GM23338 (cell line): ENCODE data around the gene ACTR10. TPM values are rescaled to one million over a fixed set of nuclear protein-coding genes. Genes with fewer than 3 reads are reported as not detected.

Experiments
- ATAC-seq: fragments of 200-7000 bp; cut with Tn5 transposase; 3 replicates; pipeline ENCODE4 v1.9.1; 2020
- DNase-seq: peaks from one replicate; pipeline ENCODE4 v3.0.0-alpha.2; 2015; ENCODE audit warnings: low spot score
- H2AFZ ChIP-seq: fragments of 200-600 bp; sonication (generic); 2 replicates; pipeline ENCODE4 v1.8.0; 2016; ENCODE audit warnings: antibody characterized with exemption, mild to moderate bottlenecking, moderate library complexity
- H3F3A ChIP-seq: fragments of 200-600 bp; sonication (generic); replicated peaks from 2 replicates; pipeline ENCODE4 v1.8.0; 2017; ENCODE audit warnings: antibody characterized with exemption, mixed run types, low read depth
- H3K27ac ChIP-seq: fragments of 200-600 bp; sonication (generic); 2 replicates; pipeline ENCODE4 v1.6.1; 2016; ENCODE audit warnings: low read depth
- H3K27me3 ChIP-seq: fragments of 200-600 bp; sonication (generic); 2 replicates; pipeline ENCODE4 v1.8.0; 2016; ENCODE audit warnings: mild to moderate bottlenecking, mixed run types, moderate library complexity; ENCODE audit not compliant: insufficient read depth
- H3K36me3 ChIP-seq: fragments of 200-600 bp; sonication (generic); 2 replicates; pipeline ENCODE4 v1.8.0; 2016; ENCODE audit warnings: mild to moderate bottlenecking; ENCODE audit not compliant: insufficient read depth
- H3K4me1 ChIP-seq: fragments of 200-600 bp; sonication (generic); 2 replicates; pipeline ENCODE4 v1.8.0; 2016; ENCODE audit warnings: mild to moderate bottlenecking, moderate library complexity; ENCODE audit not compliant: insufficient read depth
- H3K4me2 ChIP-seq: fragments of 200-600 bp; sonication (generic); 2 replicates; pipeline ENCODE4 v1.7.1; 2017; ENCODE audit warnings: mixed run types
- H3K4me3 ChIP-seq: fragments of 200-600 bp; sonication (generic); 2 replicates; pipeline ENCODE4 v1.6.1; 2016; ENCODE audit warnings: mixed run types
- H3K79me2 ChIP-seq: fragments of 200-600 bp; sonication (generic); replicated peaks from 2 replicates; pipeline ENCODE4 v1.8.0; 2017; ENCODE audit warnings: mild to moderate bottlenecking; ENCODE audit not compliant: insufficient read depth
- H3K9me2 ChIP-seq: fragments of 200-600 bp; sonication (generic); 2 replicates; pipeline ENCODE4 v1.8.0; 2017; ENCODE audit not compliant: insufficient read depth
- H4K20me1 ChIP-seq: fragments of 200-600 bp; sonication (generic); replicated peaks from 2 replicates; pipeline ENCODE4 v1.8.0; 2017; ENCODE audit warnings: mild to moderate bottlenecking; ENCODE audit not compliant: insufficient read depth
- H3K27ac Mint-ChIP-seq: 2 replicates; pipeline ENCODE4 v1.8.0; 2020; ENCODE audit warnings: inconsistent platforms, mild to moderate bottlenecking, moderate library complexity, mixed read lengths
- H3K27me3 Mint-ChIP-seq: 3 replicates; pipeline ENCODE4 v1.8.0; 2022; ENCODE audit warnings: low read depth, mild to moderate bottlenecking, moderate library complexity, mixed read lengths, inconsistent platforms; ENCODE audit not compliant: insufficient read depth, poor library complexity
- H3K36me3 Mint-ChIP-seq: 3 replicates; pipeline ENCODE4 v1.8.0; 2021; ENCODE audit warnings: low read depth, mild to moderate bottlenecking, inconsistent platforms, moderate library complexity, mixed read lengths
- H3K4me1 Mint-ChIP-seq: 3 replicates; pipeline ENCODE4 v1.8.0; 2020; ENCODE audit warnings: mild to moderate bottlenecking, inconsistent platforms, mixed read lengths
- H3K4me3 Mint-ChIP-seq: 3 replicates; pipeline ENCODE4 v1.8.0; 2021; ENCODE audit warnings: moderate library complexity, mild to moderate bottlenecking, inconsistent platforms, mixed read lengths
- H3K9me3 Mint-ChIP-seq: 3 replicates; pipeline ENCODE4 v1.8.0; 2020; ENCODE audit warnings: moderate library complexity, mild to moderate bottlenecking, inconsistent platforms, mixed read lengths
- CREB1 ChIP-seq: fragments of 250-450 bp; sonication (Bioruptor Pico); IDR thresholded peaks from 2 replicates; pipeline ENCODE4 v1.5.0; 2020; ENCODE audit warnings: low read depth, mild to moderate bottlenecking, moderate library complexity
- CTCF ChIP-seq, 2 experiments: fragments of 200-600 bp in 1 of 2; sonication (generic) in 1 of 2; conservative IDR thresholded peaks; 2 replicates each; pipeline versions ENCODE4 v1.5.1 to v1.6.1; 2016 to 2017; ENCODE audit warnings: antibody characterized with exemption in 2 of 2, low read depth in 2 of 2, mild to moderate bottlenecking in 2 of 2, moderate library complexity in 1 of 2
- ETS1 ChIP-seq: IDR thresholded peaks from 2 replicates; pipeline ENCODE4 v1.6.1; 2016; ENCODE audit warnings: antibody characterized with exemption
- EZH2 ChIP-seq: fragments of 200-600 bp; sonication (generic); IDR thresholded peaks from one replicate; pipeline ENCODE4 v1.8.0; 2017; ENCODE audit warnings: antibody characterized with exemption, mild to moderate bottlenecking, low read depth; ENCODE audit not compliant: unreplicated experiment
- EZH2phosphoT487 ChIP-seq: fragments of 200-600 bp; sonication (generic); IDR thresholded peaks from one replicate; pipeline ENCODE4 v1.8.1; 2018; ENCODE audit warnings: antibody characterized with exemption; ENCODE audit not compliant: unreplicated experiment
- JUNB ChIP-seq: IDR thresholded peaks from one replicate; pipeline ENCODE4 v1.6.1; 2016; ENCODE audit warnings: antibody characterized with exemption; ENCODE audit not compliant: unreplicated experiment
- NANOG ChIP-seq: IDR thresholded peaks from 2 replicates; pipeline ENCODE4 v1.6.1; 2016; ENCODE audit warnings: antibody characterized with exemption, borderline replicate concordance
- POLR2AphosphoS5 ChIP-seq: IDR thresholded peaks from 2 replicates; pipeline ENCODE4 v1.6.1; 2016; ENCODE audit warnings: antibody characterized with exemption, low read depth
- REST ChIP-seq: IDR thresholded peaks from one replicate; pipeline ENCODE4 v1.6.1; 2018; ENCODE audit warnings: antibody characterized with exemption; ENCODE audit not compliant: unreplicated experiment
- STAT1 ChIP-seq: IDR thresholded peaks from one replicate; pipeline ENCODE4 v1.6.1; 2016; ENCODE audit warnings: antibody characterized with exemption; ENCODE audit not compliant: unreplicated experiment
- ZNF114 ChIP-seq: fragments of 250-450 bp; sonication (Bioruptor Pico); IDR thresholded peaks from 2 replicates; pipeline ENCODE4 v1.5.0; 2020; ENCODE audit warnings: mild to moderate bottlenecking, moderate library complexity
- ZNF331 ChIP-seq: fragments of 250-450 bp; sonication (Bioruptor Pico); IDR thresholded peaks from 2 replicates; pipeline ENCODE4 v1.5.0; 2020; ENCODE audit warnings: low read depth, mild to moderate bottlenecking, moderate library complexity
- ZNF462 ChIP-seq: fragments of 250-450 bp; sonication (Bioruptor Pico); IDR thresholded peaks from 2 replicates; pipeline ENCODE4 v1.5.0; 2020; ENCODE audit warnings: mild to moderate bottlenecking, moderate library complexity
- polyA plus RNA-seq: library from polyadenylated mRNA; unstranded; fragments of >200 nt; fragmentation: Nextera tagmentation; extraction: Ambion mirVana; gene quantifications from 2 replicates; pipeline ENCODE4 v1.2.1, GENCODE V29; 2016
- total RNA-seq: library from RNA; depleted of rRNA; stranded (reverse); fragments of >200 nt; shearing (Covaris generic); gene quantifications from 2 replicates; pipeline ENCODE4 v1.2.3, GENCODE V29; 2014

ACTR10 gene
- total and polyA plus RNA-seq, 2 experiments from 2014 or later: 30.8 to 50.2 TPM

GRCh38 chr14:58215191-58215914, 15.4 kb downstream of the ACTR10 start:
- peaks cover 15% of the 10 kb centered on the region; the same call in 1 of the 2 replicates for H3K36me3 ChIP-seq
- H3K27ac Mint-ChIP-seq: no peak overlapping the region
- no peak overlapping the region for H3K4me3 Mint-ChIP-seq

More at GRCh38 chr14:58215191-58215914, 15.4 kb downstream of the ACTR10 start:
- Histone ChIP-seq H3K9me2 (no peaks in the 10 kb centered on the region), H3K79me2 (no peaks in the 10 kb centered on the region), H3K27me3 (no peaks in the 10 kb centered on the region), H3K4me3 (no peak overlapping the region), H2AFZ (no peak overlapping the region), H3K27ac (no peak overlapping the region), H3K4me1 (no peaks in the 10 kb centered on the region), H3F3A (no peaks in the 10 kb centered on the region), H4K20me1 (0 out of 2 replicates have a peak, but pooled peaks cover 3% of the 10 kb centered on the region), H3K4me2 (no peak overlapping the region)
- ATAC-seq (no peak), DNase-seq (no peak)
- H3K4me1 Mint-ChIP-seq: no peaks in the 10 kb centered on the region
- H3K9me3 Mint-ChIP-seq: no peaks in the 10 kb centered on the region
- TF ChIP-seq STAT1 (no peak), ETS1 (no peak), POLR2AphosphoS5 (no peak), CTCF (conservative IDR thresholded peaks at IDR 0.05; ENCODE audit: low read depth in 2 of 2) (no peak), ZNF462 (CRISPR knock-in tag) (no peak), REST (no peak), EZH2 (no peak), NANOG (no peak), EZH2phosphoT487 (no peak), ZNF114 (CRISPR knock-in tag) (no peak), ZNF331 (CRISPR knock-in tag) (no peak), JUNB (no peak), CREB1 (CRISPR knock-in tag) (no peak)
- H3K27me3 Mint-ChIP-seq: no peaks in the 10 kb centered on the region
- H3K36me3 Mint-ChIP-seq: peaks cover 20% of the 10 kb centered on the region
